Measurements from ENCODE around the gene CST1.
"Not testable (repeated sequence)": the region's sequence is repeated elsewhere in the genome, so short reads cannot be mapped to it uniquely, and the experiment has no call there.

CST1 gene

DNA sequence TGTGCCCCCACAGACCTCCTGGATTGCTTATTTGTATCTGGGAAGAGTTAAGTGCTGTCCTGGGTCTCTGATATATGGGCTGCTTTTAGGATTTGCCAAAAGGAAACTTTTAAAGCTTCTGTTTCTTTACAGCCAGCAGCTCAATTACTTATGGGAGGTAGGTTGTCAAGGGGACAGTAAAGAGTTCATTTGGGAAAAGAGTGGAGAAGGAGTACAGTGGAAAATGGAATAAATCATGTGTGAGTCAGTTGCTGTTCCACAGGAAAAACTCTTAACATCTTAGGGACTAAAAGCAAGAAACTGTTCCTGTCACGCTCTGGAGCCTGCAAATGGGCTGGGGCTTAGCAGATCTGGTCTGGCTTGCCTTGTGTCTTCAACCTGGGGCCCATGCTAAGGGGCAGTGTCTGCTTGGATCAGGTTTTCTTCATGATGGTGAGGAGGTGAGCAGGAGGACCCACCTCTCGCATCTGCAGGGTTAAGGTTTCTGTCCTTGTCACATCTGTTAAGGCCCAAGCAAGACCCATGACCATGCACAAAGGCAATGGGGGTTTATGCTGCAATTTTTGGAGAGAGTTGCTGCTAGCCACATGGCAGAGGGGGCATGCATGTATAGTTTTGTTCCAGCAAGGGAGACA is 8.7 kb upstream of the CST1 start:
- no peak for DNase-seq
- in situ Hi-C loops (cut with MboI; ENCODE audit: low pct_unique_long_range_greater_than_20kb, low sequenced_read_pairs), result no loop called here

DNA sequence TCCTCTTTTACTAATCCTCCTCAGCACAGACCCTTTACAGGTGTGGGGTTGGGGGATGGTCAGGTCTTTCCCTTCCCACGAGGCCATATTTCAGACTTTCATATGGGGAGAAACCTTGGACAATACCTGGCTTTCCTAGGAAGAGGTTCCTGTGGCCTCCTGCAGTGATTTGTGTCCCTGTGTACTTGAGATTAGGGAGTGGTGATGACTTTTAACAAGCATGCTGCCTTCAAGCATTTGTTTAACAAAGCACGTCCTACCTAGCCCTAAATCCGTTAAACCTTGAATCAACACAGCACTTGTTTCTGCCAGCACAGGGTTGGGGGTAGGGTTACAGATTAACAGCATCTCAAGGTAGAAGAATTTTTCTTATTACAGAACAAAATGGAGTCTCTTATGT is 6.1 kb upstream of the CST1 start:
- in situ Hi-C loops (cut with MboI; ENCODE audit: low pct_unique_long_range_greater_than_20kb, low sequenced_read_pairs); DNase-seq: not testable (repeated sequence)

- DNase-seq; in situ Hi-C loops (cut with MboI; ENCODE audit: low pct_unique_long_range_greater_than_20kb, low sequenced_read_pairs): not testable (repeated sequence)
Observed at GRCh38 chr20:23755131-23755611, 4.4 kb upstream of the CST1 start.

- in situ Hi-C loops (cut with MboI; ENCODE audit: low pct_unique_long_range_greater_than_20kb, low sequenced_read_pairs), result no loop called here
- DNase-seq, result no peak
Observed at GRCh38 chr20:23754731-23755130, 4.0 kb upstream of the CST1 start.

DNA sequence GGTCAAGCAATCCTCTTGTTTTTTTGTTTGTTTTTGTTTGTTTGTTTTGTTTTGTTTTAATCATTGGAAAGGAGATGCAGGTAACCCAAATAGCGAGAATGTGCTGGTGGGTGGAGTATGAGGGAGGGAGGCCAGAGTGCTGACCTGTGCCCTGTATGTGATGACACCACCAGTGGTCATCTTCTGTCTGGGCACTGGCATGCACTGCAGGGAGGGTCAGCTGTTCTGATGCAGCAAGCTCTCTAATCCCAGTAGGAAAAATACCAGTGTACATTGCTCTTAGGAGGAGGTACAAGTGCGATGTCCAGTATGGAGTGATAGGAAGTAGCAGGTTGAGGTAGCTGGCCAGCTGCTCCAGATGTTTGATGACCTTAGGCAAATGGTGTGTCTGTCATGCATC is 2.9 kb upstream of the CST1 start:
- no peak for DNase-seq
- in situ Hi-C loops (cut with MboI; ENCODE audit: low pct_unique_long_range_greater_than_20kb, low sequenced_read_pairs), result no loop called here

DNA sequence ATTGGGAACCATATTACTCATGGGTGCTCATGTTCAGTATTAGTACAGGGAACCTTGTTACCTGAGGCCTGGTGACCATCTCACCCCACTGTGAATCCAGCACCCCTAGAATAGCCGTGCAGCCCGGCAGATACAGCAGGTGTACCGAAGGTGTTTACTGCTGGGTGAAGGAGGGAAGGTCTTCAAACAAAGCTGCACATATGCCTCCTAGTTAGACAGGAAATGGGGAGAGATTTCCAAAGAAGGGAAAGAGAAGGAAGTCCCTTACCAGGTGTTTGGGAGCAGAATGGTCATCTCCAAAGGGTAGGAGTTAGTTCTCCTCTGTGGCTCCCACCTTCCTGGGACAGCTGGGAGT is 2.4 kb upstream of the CST1 start:
- in situ Hi-C loops (cut with MboI; ENCODE audit: low pct_unique_long_range_greater_than_20kb, low sequenced_read_pairs), result no loop called here
- DNase-seq, result no peak

DNA sequence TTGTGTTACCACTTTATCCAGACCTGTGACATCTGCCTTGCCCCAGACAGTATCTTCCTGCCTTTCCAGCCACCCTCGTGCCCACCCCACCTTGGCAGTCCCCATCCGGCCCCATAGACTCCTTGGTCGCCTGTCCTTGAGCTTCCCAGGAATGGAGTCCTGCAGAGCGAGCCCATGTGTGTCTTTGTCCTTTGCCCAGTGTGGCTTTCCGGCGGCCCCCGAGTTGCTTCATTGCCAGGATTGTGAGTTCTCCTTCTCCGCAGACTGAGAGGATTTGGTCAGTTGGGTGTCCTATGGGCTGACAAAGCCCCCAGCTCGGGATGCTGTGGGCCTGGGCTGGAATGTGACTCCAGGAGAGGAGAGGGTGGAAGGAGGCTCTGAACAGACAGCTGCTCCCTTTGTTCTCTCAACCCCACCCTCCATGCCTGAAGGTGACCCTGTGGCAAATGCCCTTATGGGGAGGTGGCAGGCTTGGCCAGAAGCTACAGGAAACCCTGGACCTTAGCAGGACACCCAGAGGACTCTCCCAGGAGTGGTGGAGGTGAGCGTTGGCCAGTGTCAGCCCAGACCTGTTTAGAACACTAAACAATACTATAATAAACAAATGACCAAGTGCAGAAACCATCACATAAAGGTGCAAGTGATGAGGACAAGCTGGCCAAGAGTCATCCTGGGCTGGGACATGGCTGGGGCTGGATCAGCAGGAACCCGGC is 1.9 kb upstream of the CST1 start:
- in situ Hi-C loops (cut with MboI; ENCODE audit: low pct_unique_long_range_greater_than_20kb, low sequenced_read_pairs), result no loop called here
- DNase-seq, result no peak

DNA sequence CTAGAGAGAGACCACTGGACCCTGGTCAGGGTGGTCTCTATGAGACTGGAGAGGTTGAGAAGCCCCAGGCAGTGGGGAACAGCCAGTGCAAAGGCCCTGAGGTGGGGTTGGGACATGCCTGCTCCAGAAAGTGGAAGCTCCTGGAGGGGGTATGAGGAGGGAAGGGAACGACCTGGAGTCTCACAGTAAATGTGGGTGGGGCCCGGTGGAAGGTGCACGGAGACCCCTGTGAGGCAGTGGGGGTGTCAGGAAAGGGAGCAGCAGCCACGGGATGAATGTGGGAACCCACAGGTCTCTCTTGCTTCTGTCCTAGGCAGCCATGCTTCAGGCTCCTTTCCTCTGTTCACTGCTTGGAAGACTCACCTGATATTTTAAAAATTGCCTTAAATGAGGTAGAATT is 1.3 kb upstream of the CST1 start:
- no peak for DNase-seq
- in situ Hi-C loops (cut with MboI; ENCODE audit: low pct_unique_long_range_greater_than_20kb, low sequenced_read_pairs), result no loop called here

DNA sequence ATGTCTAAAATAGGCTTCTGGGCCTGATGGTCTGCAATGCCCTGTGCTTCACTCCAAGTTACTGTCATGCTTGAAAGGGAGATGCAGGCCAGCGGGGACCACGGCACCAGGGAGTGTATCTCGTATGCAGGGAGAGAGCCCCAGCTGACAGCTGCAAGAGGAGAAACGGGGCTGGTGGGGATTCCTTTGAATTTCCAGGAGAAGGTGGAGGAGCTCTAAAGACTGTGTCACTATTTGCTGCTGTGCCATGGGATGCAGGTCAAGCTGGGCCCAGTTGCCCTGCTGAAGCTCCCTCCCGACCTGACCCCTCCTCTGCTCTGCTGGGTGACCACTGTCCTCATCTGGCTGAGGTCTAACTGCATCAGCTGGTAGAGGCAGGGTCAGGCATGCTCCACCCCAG is 989 bp downstream of the CST1 start:
- DNase-seq, result no peak
- in situ Hi-C loops (cut with MboI; ENCODE audit: low pct_unique_long_range_greater_than_20kb, low sequenced_read_pairs), result no loop called here

GRCh38 chr20:23748975-23749374 is 1.8 kb downstream of the CST1 start:
- in situ Hi-C loops (cut with MboI; ENCODE audit: low pct_unique_long_range_greater_than_20kb, low sequenced_read_pairs); DNase-seq: not testable (repeated sequence)

- DNase-seq; in situ Hi-C loops (cut with MboI; ENCODE audit: low pct_unique_long_range_greater_than_20kb, low sequenced_read_pairs): not testable (repeated sequence)
Observed at GRCh38 chr20:23747551-23747950, 3.2 kb downstream of the CST1 start.

DNA sequence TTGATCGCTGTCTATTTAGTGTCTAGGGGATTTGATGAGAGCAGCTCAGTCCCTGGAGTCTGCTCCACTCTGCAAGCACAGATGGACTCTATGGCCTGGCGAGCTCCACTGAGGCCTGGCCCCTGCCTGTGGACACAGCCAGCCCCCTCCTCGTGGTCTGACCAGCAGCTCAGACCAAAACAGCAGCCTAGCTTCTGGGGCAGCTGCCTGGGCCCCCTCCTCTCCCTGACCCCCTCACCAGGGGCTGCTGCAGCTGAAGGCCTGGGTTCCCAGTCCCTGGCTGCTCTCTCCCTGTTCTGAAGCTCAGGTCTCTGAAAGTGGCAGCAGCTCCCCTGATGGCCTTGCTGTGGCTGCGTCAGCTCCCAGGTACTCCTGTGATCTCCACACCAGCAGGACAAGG is 3.6 kb downstream of the CST1 start:
- DNase-seq; in situ Hi-C loops (cut with MboI; ENCODE audit: low pct_unique_long_range_greater_than_20kb, low sequenced_read_pairs): not testable (repeated sequence)

- no peak for DNase-seq
- in situ Hi-C loops (cut with MboI; ENCODE audit: low pct_unique_long_range_greater_than_20kb, low sequenced_read_pairs), result no loop called here
Observed at GRCh38 chr20:23746321-23746720, 4.4 kb downstream of the CST1 start.

DNA sequence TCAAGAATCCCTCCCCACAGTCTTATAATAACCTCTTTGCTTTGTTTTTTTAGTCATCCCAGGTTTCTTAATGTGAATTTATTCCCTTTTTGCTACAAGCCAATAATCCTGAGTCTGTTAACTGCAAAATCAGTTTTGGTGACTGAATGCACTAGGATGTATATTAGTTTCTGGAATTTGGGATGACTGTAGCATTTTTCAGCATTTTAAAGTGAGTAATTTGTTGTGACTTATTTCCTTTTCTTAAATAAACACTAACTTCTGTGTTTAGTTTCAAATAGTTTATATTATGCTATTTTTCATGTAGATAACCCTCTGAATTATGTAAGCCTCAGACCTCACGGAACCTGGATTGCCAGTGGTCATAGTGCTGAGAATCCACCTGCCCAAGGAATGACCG is 5.5 kb downstream of the CST1 start:
- in situ Hi-C loops (cut with MboI; ENCODE audit: low pct_unique_long_range_greater_than_20kb, low sequenced_read_pairs), result no loop called here
- DNase-seq, result no peak

- no peak for DNase-seq
- in situ Hi-C loops (cut with MboI; ENCODE audit: low pct_unique_long_range_greater_than_20kb, low sequenced_read_pairs), result no loop called here
Observed at GRCh38 chr20:23744817-23745216, 5.9 kb downstream of the CST1 start.

DNA sequence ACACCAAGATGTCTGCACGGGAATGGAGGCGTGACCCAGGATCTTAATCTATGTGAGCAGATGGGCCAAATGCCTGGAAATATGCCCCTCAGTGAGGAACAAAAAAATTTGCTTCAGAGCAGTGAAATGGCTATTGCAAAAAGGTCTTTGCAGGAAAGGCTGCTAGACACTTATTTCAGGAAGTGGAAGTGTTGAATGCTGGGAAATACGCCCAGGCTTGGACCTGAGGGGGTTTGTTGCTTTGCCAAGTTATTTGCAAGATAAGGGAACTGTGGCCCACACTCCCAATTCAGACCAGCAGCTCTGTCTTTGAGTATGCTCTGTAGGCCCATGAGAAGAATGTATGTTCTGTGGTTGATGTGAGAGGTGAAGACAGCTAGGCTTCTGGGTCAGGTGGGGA is 15.3 kb downstream of the CST1 start:
- DNase-seq; in situ Hi-C loops (cut with MboI; ENCODE audit: low pct_unique_long_range_greater_than_20kb, low sequenced_read_pairs): not testable (repeated sequence)

- DNase-seq; in situ Hi-C loops (cut with MboI; ENCODE audit: low pct_unique_long_range_greater_than_20kb, low sequenced_read_pairs): not testable (repeated sequence)
Observed at GRCh38 chr20:23734949-23735348, 15.8 kb downstream of the CST1 start.

GRCh38 chr20:23734440-23734839 is 16.3 kb downstream of the CST1 start:
- in situ Hi-C loops (cut with MboI; ENCODE audit: low pct_unique_long_range_greater_than_20kb, low sequenced_read_pairs), result not testable (repeated sequence)

DNA sequence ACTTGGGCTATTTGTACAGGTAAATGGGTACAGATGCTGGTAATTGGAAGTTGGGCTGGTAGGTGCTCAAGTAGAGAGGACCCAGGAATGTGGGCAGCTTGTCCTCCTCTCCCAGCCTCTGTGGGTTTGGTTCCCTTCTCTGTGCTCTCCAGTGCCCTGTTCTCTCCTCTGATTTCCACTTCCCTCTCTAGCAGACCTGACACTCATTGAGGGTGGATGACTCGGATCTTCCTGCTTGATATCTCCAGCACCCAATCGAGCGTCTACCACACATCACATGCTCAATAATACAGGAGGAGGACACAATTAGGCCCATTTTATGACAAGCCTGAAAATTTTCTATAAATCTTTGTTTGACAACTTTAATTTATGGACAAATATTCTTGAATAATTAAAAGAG is 23.7 kb downstream of the CST1 start:
- in situ Hi-C loops (cut with MboI; ENCODE audit: low pct_unique_long_range_greater_than_20kb, low sequenced_read_pairs), result no loop called here

More at GRCh38 chr20:23734440-23734839, 16.3 kb downstream of the CST1 start:
- not testable (repeated sequence) for DNase-seq

GRCh38 chr20:23725102-23725501 is 25.6 kb downstream of the CST1 start:
- in situ Hi-C loops (cut with MboI; ENCODE audit: low pct_unique_long_range_greater_than_20kb, low sequenced_read_pairs), result no loop called here
- DNase-seq, result no peak

More for the DNA sequence above, 23.7 kb downstream of the CST1 start:
- DNase-seq, result no peak

Measured in KBM-7 (cell line).